ENCODE data around the gene SLC6A3.

DNA sequence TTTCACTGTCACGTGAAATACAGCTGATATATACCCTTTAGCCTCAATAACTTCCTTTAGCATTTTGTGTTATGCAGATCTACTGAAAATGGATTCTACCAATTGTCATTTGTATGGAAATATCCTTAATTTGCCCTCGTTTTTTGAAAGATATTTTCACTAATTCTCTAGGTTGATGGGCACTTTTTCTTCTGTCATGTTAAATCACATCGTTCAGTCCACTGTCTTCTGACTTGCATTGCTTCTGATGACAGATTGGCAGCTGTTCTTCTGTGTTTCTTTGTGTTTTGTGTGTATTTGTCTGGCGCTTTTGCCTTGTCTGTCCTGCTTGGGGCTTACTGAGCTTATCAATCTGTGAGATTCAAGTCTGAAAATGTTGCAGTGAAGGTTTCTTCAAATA, 90.7 kb downstream of the SLC6A3 start:
- TF ChIP-seq, protein P1, sequence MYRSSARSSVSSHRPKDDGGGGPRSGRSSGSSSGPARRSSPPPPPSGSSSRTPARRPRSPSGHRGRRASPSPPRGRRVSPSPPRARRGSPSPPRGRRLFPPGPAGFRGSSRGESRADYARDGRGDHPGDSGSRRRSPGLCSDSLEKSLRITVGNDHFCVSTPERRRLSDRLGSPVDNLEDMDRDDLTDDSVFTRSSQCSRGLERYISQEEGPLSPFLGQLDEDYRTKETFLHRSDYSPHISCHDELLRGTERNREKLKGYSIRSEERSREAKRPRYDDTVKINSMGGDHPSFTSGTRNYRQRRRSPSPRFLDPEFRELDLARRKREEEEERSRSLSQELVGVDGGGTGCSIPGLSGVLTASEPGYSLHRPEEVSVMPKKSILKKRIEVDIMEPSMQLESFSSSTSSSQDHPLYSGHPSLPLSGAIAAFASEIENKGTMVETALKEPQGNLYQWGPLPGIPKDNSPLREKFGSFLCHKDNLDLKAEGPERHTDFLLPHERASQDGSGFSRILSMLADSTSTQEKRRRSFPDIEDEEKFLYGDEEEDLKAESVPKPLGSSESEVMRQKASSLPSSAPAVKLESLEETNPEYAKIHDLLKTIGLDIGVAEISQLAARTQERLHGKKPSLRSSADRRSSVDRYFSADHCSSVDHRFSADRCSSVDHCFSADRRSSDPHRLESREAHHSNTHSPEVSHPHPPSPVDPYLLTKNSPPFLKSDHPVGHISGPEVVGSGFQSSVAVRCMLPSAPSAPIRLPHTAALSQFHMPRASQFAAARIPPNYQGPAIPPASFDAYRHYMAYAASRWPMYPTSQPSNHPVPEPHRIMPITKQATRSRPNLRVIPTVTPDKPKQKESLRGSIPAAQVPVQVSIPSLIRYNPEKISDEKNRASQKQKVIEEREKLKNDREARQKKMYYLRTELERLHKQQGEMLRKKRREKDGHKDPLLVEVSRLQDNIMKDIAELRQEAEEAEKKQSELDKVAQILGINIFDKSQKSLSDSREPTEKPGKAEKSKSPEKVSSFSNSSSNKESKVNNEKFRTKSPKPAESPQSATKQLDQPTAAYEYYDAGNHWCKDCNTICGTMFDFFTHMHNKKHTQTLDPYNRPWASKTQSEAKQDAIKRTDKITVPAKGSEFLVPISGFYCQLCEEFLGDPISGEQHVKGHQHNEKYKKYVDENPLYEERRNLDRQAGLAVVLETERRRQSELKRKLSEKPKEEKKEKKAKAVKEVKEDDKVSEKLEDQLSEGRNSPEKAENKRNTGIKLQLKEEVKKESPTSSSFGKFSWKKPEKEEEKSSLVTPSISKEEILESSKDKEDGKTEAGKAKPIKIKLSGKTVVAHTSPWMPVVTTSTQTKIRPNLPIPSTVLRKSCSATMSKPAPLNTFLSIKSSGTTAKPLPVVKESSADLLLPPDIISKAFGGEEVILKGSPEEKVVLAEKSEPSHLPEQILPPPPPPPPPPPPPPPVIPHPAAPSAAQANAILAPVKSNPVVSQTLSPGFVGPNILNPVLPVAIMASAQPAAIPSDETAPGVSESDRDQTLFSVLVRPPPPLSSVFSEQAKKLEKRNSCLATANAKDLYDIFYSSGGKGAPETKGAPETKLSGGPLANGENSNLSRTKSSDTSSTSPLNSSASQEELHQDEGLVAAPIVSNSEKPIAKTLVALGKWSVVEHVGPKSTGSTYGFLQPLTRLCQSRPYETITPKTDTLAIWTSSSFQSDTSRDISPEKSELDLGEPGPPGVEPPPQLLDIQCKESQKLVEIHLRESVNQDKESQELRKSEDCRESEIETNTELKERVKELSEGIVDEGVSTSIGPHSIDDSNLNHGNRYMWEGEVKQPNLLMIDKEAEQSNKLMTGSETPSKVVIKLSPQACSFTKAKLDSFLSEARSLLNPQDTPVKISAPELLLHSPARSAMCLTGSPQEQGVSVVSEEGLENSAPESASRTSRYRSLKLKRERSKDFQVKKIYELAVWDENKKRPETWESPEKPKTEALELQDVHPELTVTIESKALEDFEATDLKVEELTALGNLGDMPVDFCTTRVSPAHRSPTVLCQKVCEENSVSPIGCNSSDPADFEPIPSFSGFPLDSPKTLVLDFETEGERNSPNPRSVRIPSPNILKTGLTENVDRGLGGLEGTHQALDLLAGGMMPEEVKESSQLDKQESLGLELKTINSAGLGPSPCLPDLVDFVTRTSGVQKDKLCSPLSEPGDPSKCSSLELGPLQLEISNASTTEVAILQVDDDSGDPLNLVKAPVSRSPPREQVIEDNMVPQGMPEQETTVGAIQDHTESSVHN (IDR thresholded peaks at IDR 0.05; ENCODE audit: borderline replicate concordance in 1 of 2, low read depth in 1 of 2), result no peak
- no peak for TF ChIP-seq RFX5 (IDR thresholded peaks at IDR 0.05; ENCODE audit: low read depth, low read length)
- TF ChIP-seq, protein P2, sequence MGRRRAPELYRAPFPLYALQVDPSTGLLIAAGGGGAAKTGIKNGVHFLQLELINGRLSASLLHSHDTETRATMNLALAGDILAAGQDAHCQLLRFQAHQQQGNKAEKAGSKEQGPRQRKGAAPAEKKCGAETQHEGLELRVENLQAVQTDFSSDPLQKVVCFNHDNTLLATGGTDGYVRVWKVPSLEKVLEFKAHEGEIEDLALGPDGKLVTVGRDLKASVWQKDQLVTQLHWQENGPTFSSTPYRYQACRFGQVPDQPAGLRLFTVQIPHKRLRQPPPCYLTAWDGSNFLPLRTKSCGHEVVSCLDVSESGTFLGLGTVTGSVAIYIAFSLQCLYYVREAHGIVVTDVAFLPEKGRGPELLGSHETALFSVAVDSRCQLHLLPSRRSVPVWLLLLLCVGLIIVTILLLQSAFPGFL (CRISPR knock-in tag; IDR thresholded peaks at IDR 0.05), result no peak
- TF ChIP-seq, protein P3, sequence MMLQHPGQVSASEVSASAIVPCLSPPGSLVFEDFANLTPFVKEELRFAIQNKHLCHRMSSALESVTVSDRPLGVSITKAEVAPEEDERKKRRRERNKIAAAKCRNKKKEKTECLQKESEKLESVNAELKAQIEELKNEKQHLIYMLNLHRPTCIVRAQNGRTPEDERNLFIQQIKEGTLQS (IDR thresholded peaks at IDR 0.05), result no peak
- TF ChIP-seq, protein P3 (CRISPR knock-in tag; conservative IDR thresholded peaks at IDR 0.05), result no peak
- TF ChIP-seq ZNF551 (CRISPR knock-in tag; IDR thresholded peaks at IDR 0.05), result no peak
- TF ChIP-seq ELF1 (tag; IDR thresholded peaks at IDR 0.05), result no peak
- no peak for TF ChIP-seq JUN (IDR thresholded peaks at IDR 0.05; ENCODE audit: borderline replicate concordance, low read depth, low read length)
- TF ChIP-seq JUN (CRISPR knock-in tag; IDR thresholded peaks at IDR 0.05; ENCODE audit: borderline replicate concordance), result no peak
- no peak for TF ChIP-seq CHD2 (IDR thresholded peaks at IDR 0.05; ENCODE audit: low read depth, low read length)
- TF ChIP-seq POLR2A (conservative IDR thresholded peaks at IDR 0.05), result no peak
- no peak for TF ChIP-seq ELF4 (CRISPR knock-in tag; IDR thresholded peaks at IDR 0.05)
- no peak for TF ChIP-seq KLF16 (IDR thresholded peaks at IDR 0.05)
- no peak for TF ChIP-seq CHD4 (IDR thresholded peaks at IDR 0.05; ENCODE audit: insufficient read depth, insufficient replicate concordance, low read depth, low read length, poor library complexity, severe bottlenecking)
- TF ChIP-seq, protein P4, sequence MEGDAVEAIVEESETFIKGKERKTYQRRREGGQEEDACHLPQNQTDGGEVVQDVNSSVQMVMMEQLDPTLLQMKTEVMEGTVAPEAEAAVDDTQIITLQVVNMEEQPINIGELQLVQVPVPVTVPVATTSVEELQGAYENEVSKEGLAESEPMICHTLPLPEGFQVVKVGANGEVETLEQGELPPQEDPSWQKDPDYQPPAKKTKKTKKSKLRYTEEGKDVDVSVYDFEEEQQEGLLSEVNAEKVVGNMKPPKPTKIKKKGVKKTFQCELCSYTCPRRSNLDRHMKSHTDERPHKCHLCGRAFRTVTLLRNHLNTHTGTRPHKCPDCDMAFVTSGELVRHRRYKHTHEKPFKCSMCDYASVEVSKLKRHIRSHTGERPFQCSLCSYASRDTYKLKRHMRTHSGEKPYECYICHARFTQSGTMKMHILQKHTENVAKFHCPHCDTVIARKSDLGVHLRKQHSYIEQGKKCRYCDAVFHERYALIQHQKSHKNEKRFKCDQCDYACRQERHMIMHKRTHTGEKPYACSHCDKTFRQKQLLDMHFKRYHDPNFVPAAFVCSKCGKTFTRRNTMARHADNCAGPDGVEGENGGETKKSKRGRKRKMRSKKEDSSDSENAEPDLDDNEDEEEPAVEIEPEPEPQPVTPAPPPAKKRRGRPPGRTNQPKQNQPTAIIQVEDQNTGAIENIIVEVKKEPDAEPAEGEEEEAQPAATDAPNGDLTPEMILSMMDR (IDR thresholded peaks at IDR 0.05 in 2 of 3, conservative IDR thresholded peaks at IDR 0.05 in 1 of 3; ENCODE audit: insufficient read depth in 2 of 3, low read depth in 1 of 3, low read length in 3 of 3), result no peak
- TF ChIP-seq SP1 (CRISPR knock-in tag; IDR thresholded peaks at IDR 0.05), result no peak
